GM21825 (cell line): Measurements from ENCODE around the gene TPSB2.
"Not testable (repeated sequence)": the region's sequence is repeated elsewhere in the genome, so short reads cannot be mapped to it uniquely, and the experiment has no call there.

Experiments
- ATAC-seq: cut with Tn5 transposase; IDR thresholded peaks from one replicate; pipeline ENCODE4 v1.9.1; 2021; ENCODE audit warnings: mild to moderate bottlenecking, moderate library complexity; ENCODE audit not compliant: unreplicated experiment

Gene TPSB2

DNA sequence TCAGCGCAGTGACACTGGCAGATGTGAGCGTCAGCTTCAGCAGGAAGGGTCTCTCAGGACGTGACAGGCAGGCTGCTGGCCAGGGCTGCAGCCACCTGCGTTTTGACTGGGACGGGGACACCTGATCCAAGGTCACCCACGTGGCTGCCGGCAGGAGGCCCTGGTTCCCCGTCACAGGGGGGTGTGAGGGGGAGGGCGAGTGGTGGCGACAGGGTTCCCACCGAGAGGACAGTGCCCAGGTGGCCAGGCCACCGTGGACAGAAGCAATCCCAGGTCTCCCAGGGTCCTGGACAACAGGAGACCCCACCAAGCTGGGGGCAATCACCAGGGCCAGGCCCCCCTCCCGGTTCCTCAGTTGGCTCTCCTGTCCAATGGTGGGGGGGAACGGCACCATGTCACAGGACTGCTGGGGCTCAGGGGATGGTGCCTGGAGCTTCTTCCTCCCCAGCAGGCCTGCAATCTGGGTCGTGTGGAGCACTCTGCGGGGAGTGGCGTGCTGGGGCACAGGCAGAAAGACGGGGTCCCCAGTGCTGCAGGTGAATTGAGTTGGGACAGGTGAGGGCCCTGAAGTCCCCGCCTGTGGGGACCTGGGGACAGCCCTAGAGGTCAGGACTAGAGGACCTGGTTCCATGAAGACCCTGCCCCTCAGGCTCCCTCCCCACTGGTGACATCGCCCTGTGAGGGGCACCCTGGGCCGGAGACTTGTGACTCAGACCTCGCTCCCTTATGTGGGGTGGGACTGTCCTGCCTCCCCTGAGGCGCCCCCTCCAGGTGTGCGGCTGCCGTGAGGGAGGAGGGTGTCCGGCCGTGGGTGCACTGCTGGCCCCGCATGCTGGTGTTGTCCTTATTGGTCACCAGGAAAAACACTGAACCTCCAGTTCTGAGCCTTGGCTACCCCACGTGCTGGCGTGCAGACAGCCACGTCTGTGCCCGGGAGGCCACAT is 14.2 kb upstream of the TPSB2 start:
- not testable (repeated sequence) for ATAC-seq

DNA sequence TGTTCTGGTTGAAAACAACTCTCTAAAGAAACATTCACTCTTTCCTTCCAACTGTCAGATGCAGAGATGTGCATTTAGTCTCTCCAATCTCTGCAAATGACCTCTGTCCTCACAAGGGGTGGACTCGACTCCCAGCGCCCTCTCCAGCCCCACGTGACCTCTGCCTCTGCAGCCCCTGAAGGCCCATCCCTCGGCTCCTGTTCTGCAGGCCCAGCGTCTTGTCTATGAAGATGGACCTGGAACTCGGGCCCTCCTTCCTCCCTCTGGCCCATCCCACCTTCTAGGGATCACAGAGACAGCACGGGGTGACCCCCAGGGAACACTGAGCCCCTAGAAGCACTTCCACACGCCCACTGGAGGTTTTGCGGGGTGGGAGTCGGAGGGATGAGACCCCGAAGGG is 13.4 kb upstream of the TPSB2 start:
- not testable (repeated sequence) for ATAC-seq

DNA sequence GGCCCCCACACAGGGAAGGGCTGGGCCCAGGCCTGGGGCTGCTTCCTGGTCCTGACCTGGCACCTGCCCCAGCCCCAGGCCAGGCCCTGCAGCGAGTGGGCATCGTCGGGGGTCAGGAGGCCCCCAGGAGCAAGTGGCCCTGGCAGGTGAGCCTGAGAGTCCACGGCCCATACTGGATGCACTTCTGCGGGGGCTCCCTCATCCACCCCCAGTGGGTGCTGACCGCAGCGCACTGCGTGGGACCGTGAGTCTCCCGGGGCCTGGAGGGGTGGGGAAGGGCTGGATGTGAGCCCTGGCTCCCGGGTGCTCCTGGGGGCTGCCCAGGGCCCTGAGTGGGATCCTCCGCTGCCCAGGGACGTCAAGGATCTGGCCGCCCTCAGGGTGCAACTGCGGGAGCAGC is 11.1 kb upstream of the TPSB2 start:
- not testable (repeated sequence) for ATAC-seq

DNA sequence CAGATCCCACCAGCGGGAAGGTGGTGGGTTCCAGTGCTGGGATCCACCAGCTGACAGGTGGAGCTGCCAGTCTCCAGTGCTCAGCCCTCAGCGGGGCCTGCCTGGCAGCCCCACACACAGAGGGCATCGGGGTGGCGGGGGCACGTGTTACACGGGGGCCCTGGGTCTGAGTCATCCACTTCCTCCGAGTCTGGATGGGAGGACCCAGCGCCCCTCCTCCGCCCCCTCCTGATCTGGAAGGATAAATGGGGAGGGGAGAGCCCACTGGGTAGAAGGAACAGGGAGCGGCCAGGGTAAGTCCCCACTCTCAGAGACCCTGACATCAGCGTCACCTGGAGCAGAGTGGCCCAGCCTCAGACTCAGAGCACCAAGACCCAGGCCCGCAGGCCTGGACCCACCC is 10.5 kb upstream of the TPSB2 start, which contains the start of gene TPSAB1:
Gene TPSAB1, plus strand, starts transcription at position 270 of the 400 bp plus-strand sequence. CDS start 234 bp downstream, outside the sequence.
- not testable (repeated sequence) for ATAC-seq

DNA sequence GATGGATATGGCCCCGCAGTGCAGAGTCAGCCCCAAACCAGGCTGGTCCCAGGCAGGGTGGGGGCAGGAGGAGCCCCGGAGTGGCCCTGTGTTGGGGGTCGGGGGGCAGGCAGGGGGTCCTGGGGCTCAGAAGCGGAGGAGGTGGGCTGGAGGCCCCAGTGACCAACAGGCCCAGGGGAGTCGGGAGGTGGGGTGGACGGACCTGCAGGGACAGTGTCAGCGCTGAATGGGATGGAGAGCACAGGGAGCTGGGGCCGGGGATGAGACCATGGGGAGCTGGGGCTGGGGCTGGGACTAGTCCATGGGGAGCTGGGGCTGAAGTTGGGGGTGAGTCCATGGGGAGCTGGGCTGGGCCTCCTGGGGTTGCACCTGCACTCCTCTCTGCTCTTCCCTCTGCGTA is 9.6 kb upstream of the TPSB2 start:
- ATAC-seq, result not testable (repeated sequence)

DNA sequence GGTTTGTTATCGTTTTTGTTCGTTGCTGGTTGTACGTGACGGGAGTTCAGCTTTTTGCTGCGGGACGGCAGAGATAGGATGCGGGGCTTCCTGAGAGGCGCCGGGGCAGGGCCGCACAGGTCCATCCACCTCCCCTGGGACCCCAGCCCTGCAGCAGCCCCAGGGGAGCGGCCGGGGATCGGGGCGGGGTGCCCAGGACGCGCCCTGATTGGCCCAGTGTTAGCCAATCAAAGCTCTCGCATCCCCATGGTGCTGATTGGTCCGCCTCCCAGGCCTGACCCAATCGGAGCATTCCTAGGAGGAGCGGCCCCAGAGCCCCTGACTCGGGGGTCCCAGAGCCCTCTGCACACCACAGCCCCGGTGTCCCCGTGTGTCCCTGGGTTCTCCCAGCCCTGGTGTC is 8.9 kb upstream of the TPSB2 start:
- ATAC-seq, result not testable (repeated sequence)

DNA sequence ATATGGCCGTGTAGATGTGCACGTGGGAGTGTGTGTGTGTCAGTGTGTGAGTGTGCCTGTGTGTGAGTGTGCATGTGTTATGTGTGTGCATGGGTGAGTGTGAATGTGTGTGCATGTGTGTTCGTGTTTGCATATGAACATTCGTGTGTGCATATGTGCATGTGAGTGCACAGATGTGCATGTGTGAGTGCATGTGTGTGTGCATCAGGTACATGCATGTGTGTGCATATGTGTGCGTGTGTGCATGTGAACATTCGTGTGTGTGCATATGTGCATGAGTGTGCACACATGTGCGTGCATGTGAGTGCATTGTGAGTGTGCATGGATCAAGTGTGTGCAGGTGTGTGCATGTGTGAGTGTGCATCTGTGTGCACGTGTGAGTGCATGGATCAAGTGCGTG is 8.0 kb upstream of the TPSB2 start:
- ATAC-seq, result no peak

DNA sequence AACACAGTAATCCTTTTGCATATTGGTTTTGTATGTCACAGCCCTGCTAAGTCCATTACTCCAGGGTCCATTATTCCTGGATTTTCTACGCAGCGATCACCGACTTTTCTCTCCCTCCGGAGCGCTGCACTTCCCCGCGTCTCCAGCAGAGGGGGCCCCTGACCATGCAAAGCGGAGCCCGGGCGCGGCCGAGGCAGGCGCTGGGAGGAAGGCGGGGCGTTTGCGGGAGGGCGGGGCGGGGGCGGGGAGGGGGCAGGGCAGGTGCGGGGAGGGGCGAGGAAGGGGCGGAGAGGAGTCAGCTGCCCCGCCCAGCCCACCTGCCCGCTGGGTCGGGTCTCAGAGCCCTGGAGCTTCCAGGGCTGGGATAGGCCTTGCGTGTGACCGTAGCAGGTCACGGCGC is 6.7 kb upstream of the TPSB2 start:
- ATAC-seq, result not testable (repeated sequence)

DNA sequence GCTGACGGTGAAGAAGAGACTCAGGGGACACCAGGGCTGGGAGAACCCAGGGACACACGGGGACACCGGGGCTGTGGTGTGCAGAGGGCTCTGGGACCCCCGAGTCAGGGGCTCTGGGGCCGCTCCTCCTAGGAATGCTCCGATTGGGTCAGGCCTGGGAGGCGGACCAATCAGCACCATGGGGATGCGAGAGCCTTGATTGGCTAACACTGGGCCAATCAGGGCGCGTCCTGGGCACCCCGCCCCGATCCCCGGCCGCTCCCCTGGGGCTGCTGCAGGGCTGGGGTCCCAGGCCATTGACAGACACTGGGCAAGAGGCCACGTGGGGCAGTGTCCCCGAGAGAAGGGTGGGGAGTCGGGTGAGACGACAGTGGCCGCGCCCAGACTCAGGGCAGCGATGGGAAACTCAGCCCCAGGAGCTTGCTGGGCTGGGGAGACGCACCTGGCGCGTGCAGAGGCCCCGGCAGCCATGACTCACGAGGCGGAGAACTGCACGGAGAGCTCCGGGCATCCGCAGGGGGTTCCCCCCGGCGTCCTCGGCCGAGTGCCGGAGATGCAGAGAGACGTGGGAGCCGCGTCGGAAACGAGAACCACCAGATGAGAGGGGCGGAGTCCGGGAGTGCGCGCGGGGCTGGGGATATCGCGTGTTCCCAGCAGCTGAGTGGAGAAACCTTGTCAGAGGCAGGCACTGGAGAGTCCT is 2.2 kb upstream of the TPSB2 start:
- ATAC-seq, result not testable (repeated sequence)

DNA sequence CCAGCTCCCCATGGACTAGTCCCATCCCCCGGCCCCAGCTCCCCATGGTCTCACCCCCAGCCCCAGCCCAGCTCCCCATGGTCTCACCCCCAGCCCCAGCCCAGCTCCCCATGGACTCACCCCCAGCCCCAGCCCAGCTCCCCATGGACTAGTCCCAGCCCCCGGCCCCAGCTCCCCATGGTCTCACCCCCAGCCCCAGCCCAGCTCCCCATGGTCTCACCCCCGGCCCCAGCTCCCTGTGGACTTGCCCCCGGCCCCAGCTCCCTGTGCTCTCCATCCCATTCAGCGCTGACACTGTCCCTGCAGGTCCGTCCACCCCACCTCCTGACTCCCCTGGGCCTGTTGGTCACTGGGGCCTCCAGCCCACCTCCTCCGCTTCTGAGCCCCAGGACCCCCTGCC is 1.3 kb upstream of the TPSB2 start:
- ATAC-seq, result not testable (repeated sequence)

DNA sequence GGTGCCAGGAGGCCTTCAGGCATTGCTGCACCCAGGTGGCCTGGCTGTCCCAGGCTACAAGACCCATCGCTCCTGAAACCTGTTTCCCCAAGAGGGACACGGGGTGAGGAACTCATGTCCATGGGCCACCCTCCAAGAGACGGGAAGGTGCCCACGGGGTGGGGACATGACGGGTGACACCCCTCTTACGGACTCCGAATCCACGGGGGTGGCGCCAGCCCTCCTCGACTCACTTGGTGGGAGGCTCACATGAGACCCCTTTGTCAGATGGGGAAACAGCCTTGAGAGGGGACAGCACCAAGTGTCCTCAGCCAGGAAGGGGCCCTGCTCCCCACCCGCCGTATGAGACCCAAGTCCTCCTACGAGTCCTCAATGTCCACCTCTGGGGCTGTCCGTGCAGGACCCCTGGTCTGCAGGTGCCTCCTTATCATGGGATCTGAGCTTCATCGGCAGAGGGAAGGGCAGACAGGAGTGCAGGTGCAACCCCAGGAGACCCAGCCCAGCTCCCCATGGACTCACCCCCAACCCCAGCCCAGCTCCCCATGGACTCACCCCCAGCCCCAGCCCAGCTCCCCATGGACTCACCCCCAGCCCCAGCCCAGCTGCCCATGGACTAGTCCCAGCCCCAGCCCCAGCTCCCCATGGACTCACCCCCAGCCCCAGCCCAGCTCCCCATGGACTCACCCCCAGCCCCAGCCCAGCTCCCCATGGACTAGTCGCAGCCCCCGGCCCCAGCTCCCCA is 658 bp upstream of the TPSB2 start:
- not testable (repeated sequence) for ATAC-seq

DNA sequence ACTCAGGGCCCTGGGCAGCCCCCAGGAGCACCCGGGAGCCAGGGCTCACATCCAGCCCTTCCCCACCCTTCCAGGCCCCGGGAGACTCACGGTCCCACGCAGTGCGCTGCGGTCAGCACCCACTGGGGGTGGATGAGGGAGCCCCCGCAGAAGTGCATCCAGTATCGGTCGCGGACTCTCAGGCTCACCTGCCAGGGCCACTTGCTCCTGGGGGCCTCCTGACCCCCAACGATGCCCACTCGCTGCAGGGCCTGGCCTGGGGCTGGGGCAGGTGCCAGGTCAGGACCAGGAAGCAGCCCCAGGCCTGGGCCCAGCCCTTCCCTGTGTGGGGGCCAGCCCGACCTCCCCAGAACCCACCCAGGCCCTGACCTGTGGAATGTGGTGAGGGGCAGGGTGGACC is 508 bp downstream of the TPSB2 start:
- not testable (repeated sequence) for ATAC-seq

DNA sequence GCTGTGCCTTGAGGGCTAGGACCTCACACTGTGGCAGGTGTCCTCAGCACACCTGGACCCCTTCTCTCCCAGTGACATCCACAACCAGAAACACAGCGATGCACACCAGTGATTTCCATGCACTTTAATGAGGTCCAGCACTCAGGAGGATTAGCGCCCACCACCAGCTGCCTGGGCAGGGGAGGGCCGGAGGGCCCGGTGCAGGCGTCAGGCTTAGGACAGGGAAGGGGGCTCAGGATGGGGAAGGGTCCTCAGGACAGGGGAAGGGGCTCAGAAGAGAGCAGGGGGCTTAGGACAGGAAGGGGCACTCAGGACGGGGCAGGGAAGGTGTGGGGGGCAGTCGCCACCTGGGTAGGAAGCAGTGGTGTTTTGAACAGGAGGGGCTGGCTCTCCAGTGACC is 1.8 kb downstream of the TPSB2 start:
- not testable (repeated sequence) for ATAC-seq

DNA sequence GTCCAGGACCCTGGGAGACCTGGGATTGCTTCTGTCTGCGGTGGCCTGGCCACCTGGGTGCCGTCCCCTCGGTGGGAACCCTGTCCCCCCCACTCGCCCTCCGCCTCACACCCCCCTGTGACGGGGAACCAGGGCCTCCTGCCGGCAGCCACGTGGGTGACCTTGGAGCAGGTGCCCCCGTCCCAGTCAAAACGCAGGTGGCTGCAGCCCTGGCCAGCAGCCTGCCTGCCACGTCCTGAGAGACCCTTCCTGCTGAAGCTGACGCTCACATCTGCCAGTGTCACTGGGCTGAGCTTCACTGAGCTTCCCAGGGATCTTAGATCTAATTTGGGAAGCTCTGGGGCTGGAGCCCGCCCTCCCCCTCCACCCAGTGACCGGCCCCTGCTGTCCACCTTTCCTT is 3.3 kb downstream of the TPSB2 start:
- not testable (repeated sequence) for ATAC-seq

DNA sequence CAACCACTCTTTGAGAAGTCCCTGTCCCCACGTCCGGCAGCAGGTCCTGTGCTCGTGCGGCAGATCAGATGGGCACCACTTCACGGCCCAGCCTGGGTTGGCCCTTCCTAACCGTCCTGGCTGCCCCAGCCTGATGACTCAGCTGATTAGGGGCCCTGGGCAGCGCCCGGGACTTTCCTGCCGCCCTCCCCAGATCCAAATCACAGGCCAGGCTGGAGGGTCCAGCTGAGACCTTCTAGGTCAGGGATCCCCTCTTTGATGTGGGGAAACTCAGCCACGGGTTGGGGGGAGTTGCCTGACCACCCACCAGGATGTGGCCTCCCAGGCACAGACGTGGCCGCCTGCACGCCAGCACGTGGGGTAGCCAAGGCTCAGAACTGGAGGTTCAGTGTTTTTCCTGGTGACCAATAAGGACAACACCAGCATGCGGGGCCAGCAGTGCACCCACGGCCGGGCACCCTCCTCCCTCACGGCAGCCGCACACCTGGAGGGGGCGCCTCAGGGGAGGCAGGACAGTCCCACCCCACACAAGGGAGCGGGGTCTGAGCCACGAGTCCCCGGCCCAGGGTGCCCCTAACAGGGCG is 4.2 kb downstream of the TPSB2 start:
- not testable (repeated sequence) for ATAC-seq

DNA sequence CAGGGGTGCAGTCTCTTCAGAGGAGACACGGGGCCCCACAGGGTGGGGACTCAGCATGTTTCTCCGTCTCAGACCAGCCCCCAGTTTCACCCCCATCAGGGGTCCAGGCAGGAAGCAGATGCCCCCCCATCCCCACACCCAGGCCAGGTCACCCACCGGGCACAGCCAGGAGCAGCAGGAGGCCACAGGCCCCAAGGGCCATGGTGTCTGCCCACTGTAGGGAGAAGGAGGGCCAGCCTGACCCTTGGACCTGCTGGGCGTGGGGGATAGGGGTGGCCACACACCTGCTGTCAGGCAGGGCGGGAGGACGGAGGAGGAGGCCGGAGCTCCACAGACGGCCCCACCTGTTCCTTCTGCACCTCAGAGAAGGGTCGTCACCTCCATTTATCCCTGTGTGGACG is 4.9 kb downstream of the TPSB2 start, which contains the start of gene TPSG1:
Gene TPSG1, minus strand, starts transcription at position 218 of the 401 bp plus-strand sequence. Its CDS starts 16 bp downstream, at position 202.
- no peak for ATAC-seq

DNA sequence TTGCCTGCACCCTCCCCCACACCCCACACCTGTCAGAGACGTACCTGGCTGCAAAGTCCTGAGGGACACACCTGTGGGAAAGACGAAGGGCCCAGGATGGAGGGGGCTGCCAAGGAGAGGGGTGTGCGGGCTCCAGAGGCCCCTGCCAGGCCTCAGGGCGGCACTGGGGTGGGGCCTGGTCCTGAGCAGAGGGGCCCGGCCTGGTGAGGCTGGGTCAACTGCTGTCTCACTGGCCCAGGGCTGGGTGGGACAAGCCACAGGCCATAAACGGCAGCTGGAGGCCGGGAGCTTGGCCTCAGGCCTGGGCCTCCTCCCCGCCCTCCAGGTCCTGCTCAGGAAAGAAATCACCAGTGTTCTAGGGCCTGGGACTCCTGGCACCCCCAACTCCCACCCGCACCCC is 5.4 kb downstream of the TPSB2 start:
- ATAC-seq, result no peak

DNA sequence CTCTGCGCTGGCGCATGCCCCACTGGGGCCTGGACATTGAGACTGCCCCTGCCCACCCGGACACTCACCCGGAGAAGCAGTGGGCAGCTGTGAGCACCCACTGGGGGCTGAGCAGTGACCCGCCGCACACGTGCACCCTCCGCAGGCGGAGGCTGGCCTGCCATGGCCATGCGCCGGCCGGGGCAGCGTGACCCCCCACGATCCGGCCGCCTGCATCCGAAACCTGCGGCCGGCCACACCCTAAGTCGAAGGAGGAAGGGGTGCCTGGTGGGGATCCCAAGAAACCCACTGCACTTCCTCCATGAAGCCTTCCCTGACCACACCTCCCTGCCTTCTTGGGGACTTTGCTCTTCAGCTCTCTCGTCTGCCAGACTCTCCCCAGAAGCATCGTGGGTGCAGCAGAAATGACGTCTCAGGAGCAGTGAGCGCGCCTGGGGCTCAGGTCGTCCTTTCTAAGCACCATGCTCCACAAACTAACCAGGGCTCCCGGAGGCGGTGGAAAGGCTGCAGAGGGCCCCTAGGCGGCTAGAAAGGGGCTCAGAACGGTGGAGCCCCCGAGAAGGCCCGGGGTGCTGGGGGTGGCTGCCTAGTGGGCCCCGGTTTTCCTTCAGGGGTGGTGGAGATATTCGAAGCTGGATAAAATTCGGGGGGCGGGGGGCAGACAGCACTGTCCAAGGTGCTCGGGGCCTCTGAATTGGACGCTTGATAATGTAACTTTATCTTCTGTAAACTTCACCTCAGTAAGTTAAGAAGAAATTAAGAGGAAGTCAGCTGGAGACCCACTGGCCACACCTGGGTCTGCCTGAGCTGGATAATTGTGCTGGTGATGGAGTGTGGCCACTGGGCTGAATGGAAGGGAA is 6.4 kb downstream of the TPSB2 start:
- no peak for ATAC-seq

DNA sequence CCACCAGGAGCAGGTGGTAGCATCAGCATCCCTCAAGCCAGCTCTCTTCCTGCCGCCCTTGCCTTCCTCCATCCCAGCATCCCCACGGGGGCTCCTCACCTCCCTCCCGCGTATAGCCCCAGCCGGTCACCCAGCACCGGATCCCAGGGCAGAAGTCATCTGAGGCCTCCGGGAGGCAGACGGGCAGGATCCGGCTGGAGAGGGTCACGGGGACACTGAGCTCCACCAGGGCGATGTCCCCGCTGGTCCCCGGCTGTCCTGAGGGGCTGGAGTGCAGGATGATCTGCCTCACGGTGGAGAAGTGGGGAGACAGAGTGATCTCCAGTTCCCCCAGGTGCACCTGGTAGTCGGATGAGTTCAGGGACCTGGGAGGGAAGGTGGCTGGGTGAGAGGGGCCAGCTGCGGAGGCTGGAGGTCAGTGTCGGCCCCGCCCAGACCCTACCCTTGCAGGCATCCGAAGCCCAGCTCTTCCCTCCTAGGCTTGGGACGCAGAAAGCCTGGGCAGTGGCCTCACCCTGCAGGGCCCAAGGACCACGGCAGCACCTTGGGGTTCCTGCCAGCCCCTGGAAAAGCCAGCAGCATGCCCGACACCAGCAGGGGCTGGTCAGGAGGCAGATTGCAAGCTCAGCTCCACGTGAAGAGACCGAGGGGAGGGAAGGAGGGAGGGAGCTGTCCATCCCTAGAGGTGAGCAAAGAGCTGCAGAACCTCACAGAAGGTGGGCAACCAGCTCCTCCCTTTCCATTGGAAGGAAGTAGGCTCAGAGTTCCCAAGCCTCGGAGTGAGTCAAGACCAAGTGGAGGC is 7.2 kb downstream of the TPSB2 start:
- no peak for ATAC-seq
